ENCODE results near the gene PLA2R1.

The PLA2R1 gene

GRCh38 chr2:160028431-160029269 is 33.8 kb downstream of the PLA2R1 start:
- DNase-seq: no peak

- no peak for DNase-seq
Measured at GRCh38 chr2:160022162-160022561, 40.3 kb downstream of the PLA2R1 start.

- DNase-seq: no peak
Measured at GRCh38 chr2:160019374-160020090, 42.9 kb downstream of the PLA2R1 start.

GRCh38 chr2:160015746-160016145 is 46.7 kb downstream of the PLA2R1 start:
- DNase-seq: no peak

GRCh38 chr2:160014227-160014626 is 48.2 kb downstream of the PLA2R1 start:
- no peak for DNase-seq

GRCh38 chr2:160010361-160011145 is 51.9 kb downstream of the PLA2R1 start:
- no peak for DNase-seq

- DNase-seq: no peak
Measured at GRCh38 chr2:160007111-160007510, 55.3 kb downstream of the PLA2R1 start.

GRCh38 chr2:160006475-160006874 is 55.9 kb downstream of the PLA2R1 start:
- no peak for DNase-seq

GRCh38 chr2:160005908-160006307 is 56.5 kb downstream of the PLA2R1 start:
- no peak for DNase-seq

GRCh38 chr2:160005476-160005875 is 56.9 kb downstream of the PLA2R1 start:
- no peak for DNase-seq

GRCh38 chr2:159998961-159999360 is 63.5 kb downstream of the PLA2R1 start:
- no peak for DNase-seq

GRCh38 chr2:159998243-159998642 is 64.2 kb downstream of the PLA2R1 start:
- DNase-seq: no peak

- DNase-seq: no peak
Measured at GRCh38 chr2:159996792-159997546, 65.4 kb downstream of the PLA2R1 start.

- no peak for DNase-seq
Measured at GRCh38 chr2:159995038-159995437, 67.4 kb downstream of the PLA2R1 start.

GRCh38 chr2:159989249-159989648 is 73.2 kb downstream of the PLA2R1 start:
- DNase-seq: no peak

GRCh38 chr2:159988412-159988970 is 73.9 kb downstream of the PLA2R1 start:
- no peak for DNase-seq

GRCh38 chr2:159987181-159987580 is 75.2 kb downstream of the PLA2R1 start:
- DNase-seq: no peak

GRCh38 chr2:159985656-159986055 is 76.8 kb downstream of the PLA2R1 start:
- no peak for DNase-seq

GRCh38 chr2:159984034-159984433 is 78.4 kb downstream of the PLA2R1 start:
- no peak for DNase-seq

- DNase-seq: no peak
Measured at GRCh38 chr2:159982842-159983785, 79.3 kb downstream of the PLA2R1 start.

GRCh38 chr2:159982270-159982669 is 80.1 kb downstream of the PLA2R1 start:
- no peak for DNase-seq

All from activated CD4-positive, CD25-positive, alpha-beta regulatory T cell (primary cell).